ENCODE data around the gene FAM149B1.

The FAM149B1 gene

GRCh38 chr10:73182568-73182967, 14.6 kb downstream of the FAM149B1 start:
- DNase-seq = no peak

GRCh38 chr10:73183667-73184281, 15.9 kb downstream of the FAM149B1 start:
- DNase-seq = no peak

GRCh38 chr10:73186266-73186665, 18.3 kb downstream of the FAM149B1 start:
- no peak for DNase-seq

GRCh38 chr10:73190188-73190587, 22.3 kb downstream of the FAM149B1 start:
- DNase-seq = no peak

GRCh38 chr10:73205081-73205480, 37.2 kb downstream of the FAM149B1 start:
- DNase-seq = no peak

- DNase-seq = no peak
Measured at GRCh38 chr10:73205890-73206289, 38.0 kb downstream of the FAM149B1 start.

GRCh38 chr10:73206385-73206784, 38.5 kb downstream of the FAM149B1 start:
- no peak for DNase-seq

- DNase-seq = no peak
Measured at GRCh38 chr10:73207883-73208282, 40.0 kb downstream of the FAM149B1 start.

- no peak for DNase-seq
Measured at GRCh38 chr10:73209705-73210104, 41.8 kb downstream of the FAM149B1 start.

GRCh38 chr10:73210395-73211105, 42.6 kb downstream of the FAM149B1 start:
- DNase-seq = no peak

- DNase-seq = no peak
Measured at GRCh38 chr10:73211106-73211811, 43.3 kb downstream of the FAM149B1 start.

- DNase-seq = no peak
Measured at GRCh38 chr10:73215749-73216148, 47.8 kb downstream of the FAM149B1 start.

- DNase-seq = no peak
Measured at GRCh38 chr10:73217628-73218027, 49.7 kb downstream of the FAM149B1 start.

GRCh38 chr10:73218431-73219191, 50.7 kb downstream of the FAM149B1 start:
- DNase-seq = no peak

- DNase-seq = no peak
Measured at GRCh38 chr10:73219384-73219783, 51.5 kb downstream of the FAM149B1 start.

- no peak for DNase-seq
Measured at GRCh38 chr10:73220989-73221388, 53.1 kb downstream of the FAM149B1 start.

- DNase-seq = no peak
Measured at GRCh38 chr10:73225518-73225917, 57.6 kb downstream of the FAM149B1 start.

- DNase-seq = no peak
Measured at GRCh38 chr10:73226663-73227062, 58.7 kb downstream of the FAM149B1 start.

GRCh38 chr10:73228247-73228646, 60.3 kb downstream of the FAM149B1 start:
- no peak for DNase-seq

- no peak for DNase-seq
Measured at GRCh38 chr10:73229567-73229966, 61.6 kb downstream of the FAM149B1 start.

- no peak for DNase-seq
Measured at GRCh38 chr10:73232887-73233286, 65.0 kb downstream of the FAM149B1 start.

GRCh38 chr10:73233883-73234282, 66.0 kb downstream of the FAM149B1 start:
- DNase-seq = no peak

GRCh38 chr10:73234695-73235094, 66.8 kb downstream of the FAM149B1 start:
- no peak for DNase-seq
